GM21526 (cell line): ENCODE data around the gene CELF1.
A peak's percentile ranks its signal among the peaks of the same experiment; 100 is the strongest.

ENCODE experiments used
- ATAC-seq: cut with Tn5 transposase; IDR thresholded peaks from one replicate; pipeline ENCODE4 v1.9.1; 2021; ENCODE audit warnings: moderate library complexity; ENCODE audit not compliant: unreplicated experiment, low FRiP score

Gene CELF1

DNA sequence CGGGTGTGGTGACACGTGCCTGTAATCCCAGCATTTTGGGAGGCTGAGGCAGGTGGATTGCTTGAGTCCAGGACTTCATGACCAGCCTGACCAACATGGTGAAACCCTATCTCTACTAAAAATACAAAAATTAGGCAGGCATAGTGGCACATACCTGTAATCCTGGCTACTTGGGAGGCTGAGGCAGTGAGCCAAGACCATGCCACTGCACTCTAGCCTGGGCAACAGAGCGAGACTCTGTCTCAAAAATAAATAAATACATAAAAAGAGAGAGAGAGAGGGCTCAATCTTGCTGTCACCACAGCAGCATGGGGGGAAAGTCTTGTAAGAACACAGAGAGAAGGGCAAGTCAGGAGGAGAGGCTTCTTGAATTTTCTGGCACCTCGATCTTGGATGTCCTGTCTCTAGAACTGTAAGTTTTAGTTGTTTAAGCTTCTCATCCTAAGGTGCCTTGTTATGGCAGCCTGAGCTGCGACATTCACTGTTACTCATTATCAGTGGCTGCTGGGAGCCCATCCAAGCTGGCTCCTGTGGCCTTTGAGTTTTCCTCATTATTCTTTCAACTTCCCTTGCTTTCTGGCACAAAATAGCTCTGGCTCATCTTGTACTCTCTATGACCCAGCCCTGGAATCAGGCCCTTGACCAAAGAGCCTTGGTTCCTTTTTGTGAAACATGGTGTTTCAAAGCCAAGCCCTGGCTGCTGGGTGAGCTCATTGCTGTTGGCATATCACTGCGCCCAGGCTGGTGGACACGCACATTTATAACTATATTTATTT, 118.7 kb downstream of the CELF1 start:
- ATAC-seq, result no peak

DNA sequence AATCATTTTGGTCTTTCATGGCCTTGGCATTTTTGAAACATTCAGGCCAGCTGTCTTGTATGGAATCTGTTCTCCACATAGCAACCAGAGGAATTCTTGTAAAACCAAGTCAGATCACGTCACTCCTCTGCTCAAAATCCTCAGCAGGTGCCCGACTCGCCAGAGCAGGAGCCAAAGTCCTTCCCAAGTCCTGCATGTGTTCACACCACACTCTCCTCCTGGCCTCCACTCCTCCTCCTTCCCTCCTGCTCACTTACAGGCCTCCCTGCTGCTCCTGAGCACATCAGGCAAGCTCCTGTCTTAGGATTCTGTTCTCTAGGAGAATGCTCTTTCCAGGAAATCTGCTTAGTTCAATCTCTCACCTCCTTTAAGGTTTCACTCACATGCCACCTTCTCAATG, 119.8 kb downstream of the CELF1 start:
- ATAC-seq, result no peak

DNA sequence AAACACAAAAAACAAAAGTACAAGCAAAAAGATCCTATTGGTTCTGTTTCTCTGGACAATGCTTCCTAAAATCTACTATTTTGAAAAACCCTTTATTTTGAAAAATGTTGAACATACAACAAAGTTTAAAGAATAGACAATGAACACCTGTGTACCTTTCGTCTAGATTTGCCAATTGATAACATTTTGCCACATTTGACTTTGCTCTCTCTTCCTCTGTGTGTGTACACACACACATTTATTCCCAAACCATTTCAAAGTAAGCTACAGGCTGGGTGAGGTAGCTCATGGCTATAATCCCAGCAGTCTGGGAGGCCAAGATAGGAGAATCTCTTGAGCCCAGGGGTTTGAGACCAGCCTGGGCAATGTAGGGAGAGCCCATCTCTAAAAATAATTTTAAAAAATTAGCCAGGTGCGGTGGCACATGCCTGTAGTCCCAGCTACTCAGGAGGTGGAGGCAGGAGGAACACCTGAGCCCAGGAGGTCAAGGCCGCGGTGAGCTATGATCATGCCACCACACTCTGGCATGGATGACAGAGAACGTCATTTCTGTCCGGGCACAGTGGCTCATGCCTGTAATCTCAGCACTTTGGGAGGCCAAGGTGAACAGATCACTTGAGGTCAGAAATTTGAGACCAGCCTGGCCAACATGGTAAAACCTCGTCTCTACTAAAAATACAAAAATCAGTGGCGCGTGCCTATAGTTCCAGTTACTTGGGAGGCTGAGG, 121.4 kb downstream of the CELF1 start:
- ATAC-seq, result no peak

DNA sequence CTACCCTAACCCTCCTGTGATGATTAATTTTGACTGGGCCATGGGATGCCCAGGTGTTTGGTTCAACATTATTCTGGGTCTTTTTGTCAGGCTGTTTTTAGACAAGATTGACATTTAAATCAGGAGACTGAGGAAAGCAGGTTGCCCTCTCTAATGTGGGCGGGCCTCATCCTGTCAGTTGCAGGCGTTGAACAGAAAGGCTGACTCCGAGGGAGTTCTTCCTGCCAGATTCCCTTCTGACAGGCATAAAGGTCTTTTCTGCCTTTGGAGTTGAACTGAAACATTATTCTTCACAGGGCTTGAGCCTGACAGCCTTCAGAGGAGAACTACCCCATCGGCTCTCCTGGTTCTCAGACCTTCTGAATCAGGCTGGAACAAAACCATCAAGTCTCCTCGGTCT, 122.4 kb downstream of the CELF1 start:
- ATAC-seq, result no peak

DNA sequence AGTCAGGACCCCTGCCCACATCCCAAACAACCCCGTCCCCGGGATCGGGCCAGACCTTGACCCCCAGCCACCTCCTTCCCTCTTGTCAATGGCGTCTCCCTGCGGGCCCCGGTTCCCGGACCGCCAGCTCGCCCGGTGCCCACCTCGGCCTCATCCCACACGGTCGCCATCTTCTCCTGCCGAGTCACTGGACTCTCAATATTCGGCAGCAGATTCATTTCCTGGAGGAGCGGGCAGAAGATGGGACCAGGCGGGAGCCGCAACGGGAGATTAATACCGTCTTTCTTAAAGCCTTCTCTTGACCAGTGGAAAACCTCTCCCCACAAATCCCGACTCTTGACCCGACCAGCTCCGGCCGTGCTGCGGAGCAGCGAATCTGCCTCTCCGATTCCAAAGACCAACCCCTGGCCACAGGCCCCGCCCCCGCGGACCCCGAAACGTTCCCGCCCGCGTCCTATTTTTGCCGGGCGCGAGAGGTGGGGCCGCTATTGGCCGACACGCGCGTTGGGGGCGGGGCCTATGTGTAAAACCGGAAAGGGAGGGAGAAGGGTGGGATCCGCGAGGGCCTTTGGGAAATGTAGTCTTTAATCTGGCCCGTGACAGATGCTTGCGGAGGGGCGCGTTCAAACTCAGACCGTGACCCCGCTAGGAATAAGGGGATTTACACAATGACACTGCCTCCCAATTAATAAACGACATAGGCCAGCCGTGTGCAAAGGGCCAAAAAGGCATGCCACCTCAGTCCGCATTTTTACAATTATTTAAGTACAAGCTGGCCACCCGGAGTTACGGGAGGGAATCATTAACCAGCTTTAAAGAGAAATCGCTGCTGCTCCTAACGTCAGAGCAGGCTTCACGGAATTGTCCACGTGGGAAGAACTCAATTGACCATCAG, 126.6 kb downstream of the CELF1 start, which contains the start of gene PSMC3:
TSS of gene PSMC3 (minus strand) at position 378 of the 895 bp plus-strand sequence. CDS start at position 218, 160 bp downstream.
- ATAC-seq, result peak; percentile 82

DNA sequence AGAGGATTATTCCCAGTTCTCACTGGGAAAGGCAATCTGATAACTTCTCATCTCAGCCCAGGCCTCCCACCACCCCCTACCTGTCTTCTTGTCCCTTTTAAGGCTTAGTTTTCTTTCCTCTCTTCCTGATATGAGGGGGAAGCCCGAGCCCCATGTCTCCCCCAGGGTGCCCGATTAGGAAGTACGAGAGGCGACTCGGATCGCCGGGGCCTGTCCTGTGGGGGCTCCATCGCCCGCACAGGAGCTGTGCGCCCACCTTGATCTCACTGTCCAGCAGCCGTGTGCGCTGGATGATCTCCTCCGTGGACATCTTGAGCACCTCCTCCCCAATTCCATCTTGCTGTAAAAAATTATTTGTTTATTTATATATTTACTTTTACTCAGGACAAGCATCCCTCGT, 127.3 kb downstream of the CELF1 start:
- no peak for ATAC-seq

DNA sequence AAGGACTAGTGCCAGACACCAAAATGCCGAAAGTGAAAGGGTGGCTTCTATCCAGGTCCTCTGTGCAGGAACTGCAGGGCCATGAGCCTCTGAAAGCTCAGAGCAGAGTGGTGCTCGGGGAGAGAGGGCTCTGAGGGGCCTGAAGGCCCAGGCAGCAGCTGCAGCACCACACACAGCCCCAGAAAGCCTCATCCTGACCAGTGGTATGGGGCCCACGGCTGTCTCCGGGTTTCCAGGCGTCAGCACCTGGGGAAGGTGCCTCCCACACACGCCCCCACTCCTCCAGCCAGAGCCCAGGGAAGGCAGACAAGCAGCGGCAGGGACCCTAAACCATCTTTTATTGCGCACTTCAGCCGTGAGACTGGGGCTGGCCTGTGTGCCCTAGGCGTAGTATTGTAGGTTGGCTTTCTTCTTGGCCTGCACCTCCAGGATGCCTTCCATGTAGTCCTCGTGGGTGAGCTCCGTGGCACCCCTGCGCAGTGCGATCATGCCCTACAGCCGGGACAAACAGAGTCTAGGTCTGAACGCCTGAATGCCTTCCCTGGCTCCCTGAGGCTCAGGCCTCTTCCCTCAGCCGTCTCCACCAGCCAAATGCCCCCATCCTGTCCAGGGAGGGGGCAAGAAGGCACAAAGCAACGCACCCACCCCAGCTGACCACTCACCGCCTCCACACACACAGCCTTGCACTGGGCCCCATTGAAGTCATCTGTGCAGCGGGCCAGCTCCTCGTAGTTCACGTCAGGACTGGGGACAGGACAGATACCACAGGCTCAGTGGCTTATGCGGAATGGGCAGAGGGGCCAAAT, 134.3 kb downstream of the CELF1 start:
- ATAC-seq, result no peak

DNA sequence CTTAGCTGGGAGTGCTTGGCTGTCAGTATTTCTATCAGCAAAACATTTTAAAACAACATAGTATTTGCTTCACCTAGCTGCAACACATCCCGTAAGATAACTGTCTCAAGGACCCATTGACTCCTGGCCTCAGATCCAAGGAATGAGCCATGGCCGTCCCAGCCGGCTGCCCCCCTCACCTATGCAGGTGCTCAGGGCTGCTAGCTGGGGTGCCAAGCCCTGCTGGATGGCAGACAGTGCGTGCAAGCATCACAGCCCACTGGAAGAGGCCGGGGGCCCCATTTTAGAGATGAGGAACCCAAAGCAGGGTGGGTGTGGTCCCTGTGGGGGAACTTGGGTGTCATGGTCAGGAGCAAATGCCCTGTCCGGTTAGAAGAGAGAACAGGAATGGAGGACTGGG, 135.2 kb downstream of the CELF1 start:
- ATAC-seq, result no peak

DNA sequence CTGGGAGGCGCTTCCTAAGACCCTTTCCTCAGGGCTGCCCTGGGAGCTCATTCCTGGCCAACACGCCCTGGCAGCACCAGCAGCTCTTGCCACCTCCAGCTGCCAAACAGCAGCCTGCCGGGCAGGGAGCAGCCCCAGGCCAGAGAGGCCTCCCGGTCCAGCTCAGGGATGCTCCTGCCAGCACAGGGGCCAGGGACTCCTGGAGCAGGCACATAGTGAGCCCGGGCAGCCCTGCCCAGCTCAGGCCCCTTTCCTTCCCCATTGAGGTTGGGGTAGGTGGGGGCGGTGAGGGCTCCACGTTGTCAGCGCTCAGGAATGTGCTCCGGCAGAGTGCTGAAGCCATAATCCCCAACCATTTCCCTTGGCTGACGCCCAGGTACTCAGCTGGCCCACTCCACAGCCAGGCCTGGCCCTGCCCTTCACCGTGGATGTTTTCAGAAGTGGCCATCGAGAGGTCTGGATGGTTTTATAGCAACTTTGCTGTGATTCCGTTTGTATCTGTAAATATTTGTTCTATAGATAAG, 136.9 kb downstream of the CELF1 start:
- ATAC-seq, result no peak
